Stimulated activated CD4-positive, alpha-beta T cell treated with anti-CD3 and anti-CD28 coated beads, Interleukin-1b, Interleukin-23, amount 100 ng/mL, for 24 hours (primary cell): ENCODE data around the gene GOLGA8O.
"Not testable (repeated sequence)": the region's sequence is repeated elsewhere in the genome, so short reads cannot be mapped to it uniquely, and the experiment has no call there.

Experiments used
- DNase-seq, 4 experiments: peaks; one replicate each; pipeline ENCODE4 v3.0.0-alpha.2; 2020; ENCODE audit warnings: low read depth in 4 of 4, low spot score in 1 of 4

GOLGA8O gene

GRCh38 chr15:32455534-32455933, at the start of gene GOLGA8O:
Gene GOLGA8O, minus strand, starts transcription at chr15:32455634. Its CDS starts 98 bp downstream, at chr15:32455536.
- not testable (repeated sequence) for DNase-seq

DNA sequence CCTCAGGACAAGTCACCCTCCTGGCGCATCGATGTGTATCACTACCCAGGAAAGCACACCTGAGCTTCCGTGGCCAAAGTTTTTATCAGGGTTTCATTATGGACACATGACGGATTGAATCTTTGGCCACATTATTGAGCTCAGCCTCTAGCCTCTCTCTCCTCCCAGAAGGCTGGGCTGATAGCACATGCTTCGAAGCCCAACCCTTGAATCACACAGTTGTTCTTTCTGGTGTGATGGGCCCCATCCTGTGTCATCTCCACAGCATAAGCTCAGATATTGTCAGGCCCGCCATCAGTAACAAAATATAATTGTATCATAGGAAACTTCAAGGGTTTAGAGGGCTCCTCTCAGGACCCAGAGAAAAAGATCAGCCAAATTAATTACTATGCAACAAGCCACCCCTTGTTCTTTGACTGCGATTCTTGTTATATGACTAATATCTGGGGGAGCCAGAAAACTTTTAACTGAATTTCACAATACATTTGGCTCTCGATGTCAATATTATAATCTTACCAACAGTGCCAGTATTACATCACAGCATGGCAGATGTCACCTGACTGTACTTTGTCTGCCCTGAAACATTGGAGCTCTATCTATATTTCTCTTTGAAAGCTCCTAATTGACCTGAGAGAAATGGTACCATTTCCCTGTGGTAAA, 48.8 kb upstream of the GOLGA8O start:
- DNase-seq, result not testable (repeated sequence)

DNA sequence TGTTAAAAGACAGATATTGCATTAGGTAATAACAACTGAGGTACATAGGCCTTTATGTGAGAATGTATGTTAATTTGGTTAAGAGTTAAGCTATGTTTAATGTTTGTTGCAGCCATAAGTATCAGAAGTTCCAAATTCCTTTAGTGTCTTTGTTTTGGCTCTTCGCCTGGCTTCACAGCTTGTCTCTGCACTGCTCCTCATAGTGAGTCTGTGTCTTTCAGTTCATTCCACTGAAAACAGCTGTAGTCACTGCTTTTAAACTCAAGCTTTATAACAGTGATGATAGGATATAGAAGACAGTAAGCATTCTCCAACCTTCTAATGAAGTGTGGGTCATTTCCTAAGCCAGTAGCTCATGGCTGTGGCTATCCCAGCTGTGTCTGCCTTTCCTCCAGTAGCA, 47.5 kb upstream of the GOLGA8O start:
- not testable (repeated sequence) for DNase-seq

DNA sequence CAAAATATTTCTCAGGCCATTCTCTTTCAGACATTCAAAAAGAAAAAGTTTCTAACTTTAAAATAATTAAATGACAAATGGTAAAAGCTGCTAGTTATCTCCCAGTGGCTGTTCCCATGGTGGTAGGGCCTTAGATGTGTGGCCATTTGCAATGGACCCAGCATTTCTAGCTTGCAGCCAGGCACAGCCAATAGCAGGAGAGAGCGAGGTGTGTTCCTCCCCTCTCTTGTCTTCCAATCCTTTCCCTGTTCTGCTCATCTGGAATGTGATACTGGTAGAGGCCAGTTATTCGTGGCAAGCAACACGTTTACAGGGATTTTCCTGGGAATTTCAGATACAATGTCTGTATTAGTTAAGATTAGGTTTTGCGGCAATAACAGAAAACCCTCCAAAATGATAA, 37.3 kb upstream of the GOLGA8O start:
- DNase-seq, result not testable (repeated sequence)

DNA sequence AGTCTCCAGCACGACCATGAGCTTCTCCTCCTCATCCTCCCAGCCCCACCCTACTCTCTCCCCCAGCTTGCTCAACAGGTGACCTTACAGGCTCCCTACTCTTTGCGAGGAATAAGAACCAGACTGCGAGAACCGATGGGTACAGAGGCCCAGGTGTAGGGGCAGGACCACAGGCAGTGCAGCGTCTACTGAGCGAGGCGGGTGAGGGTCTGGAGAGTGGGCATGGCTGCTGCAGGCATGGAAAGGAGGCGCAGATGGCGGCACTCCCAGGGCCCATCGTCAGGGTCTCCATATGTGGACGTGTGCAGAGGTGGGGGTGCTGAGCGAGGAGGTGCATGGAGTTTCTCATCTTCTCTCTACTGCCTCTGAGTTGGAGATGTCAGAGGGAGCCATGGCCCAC, 31.0 kb upstream of the GOLGA8O start:
- DNase-seq, result not testable (repeated sequence)

DNA sequence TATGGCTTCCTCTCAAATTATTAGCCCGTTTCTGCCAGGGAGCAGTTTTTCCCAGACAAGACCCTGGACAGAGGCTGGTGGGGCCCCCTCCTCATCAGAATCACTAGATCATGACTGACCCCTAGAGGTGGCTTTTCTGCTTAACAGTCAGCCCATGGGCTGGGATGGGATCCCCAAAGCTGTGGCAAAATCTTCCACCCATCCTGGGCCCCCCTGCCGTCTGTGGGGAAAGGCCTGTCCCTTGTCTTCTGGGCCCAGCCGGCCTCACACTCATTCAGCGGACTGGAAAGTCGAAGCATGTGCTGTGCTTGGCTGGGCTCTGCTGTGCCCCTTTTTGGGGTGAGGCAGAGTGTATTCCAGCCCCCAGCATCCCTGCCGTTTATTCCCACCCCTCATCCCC, 27.9 kb upstream of the GOLGA8O start:
- DNase-seq, result not testable (repeated sequence)

- DNase-seq, result not testable (repeated sequence)
Observed at GRCh38 chr15:32481683-32482082, 26.2 kb upstream of the GOLGA8O start.

DNA sequence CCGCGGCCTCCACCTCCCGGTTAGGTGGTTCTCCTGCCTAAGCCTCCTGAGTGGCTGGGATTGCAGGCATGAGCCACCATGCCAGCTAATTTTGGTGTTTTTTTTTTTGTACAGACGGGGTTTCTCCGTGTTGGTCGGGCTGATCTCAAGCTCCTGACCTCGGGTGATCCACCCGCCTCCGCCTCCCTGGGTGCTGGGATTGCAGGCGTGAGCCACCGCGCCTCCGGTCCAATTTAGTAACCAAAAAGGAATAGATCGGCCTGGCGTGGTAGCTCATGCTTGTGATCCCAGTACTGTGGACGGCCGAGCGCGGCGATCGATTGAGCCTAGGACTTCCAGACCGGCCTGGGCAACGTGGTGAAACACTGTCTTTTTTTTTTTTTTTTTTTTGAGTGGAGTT, 12.6 kb upstream of the GOLGA8O start:
- DNase-seq, result not testable (repeated sequence)

DNA sequence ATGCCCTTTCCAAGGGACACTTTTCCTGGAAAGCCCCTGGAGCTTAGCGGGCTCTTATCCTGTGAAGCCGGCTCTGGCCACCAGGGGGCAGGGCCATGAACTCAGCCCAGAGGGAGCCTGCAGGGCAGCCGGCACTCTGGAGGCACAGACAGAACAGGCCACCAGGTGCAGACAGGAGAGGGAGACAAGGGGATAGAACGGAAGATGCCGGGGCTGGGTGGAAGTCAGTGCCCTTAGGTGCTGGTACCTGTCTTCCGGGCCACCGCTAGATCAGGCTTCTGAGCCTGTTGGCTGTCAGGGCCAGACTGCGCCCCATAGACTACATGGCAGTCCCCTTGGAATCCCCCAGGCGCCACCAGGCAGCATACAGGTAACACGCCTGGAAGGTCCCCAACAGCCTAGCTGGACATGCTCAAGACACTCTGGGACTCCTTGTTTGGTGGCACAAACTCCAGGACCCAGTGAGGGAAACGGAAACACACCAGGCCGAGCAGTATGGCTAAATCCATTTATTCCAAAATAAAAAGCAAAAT, 14.9 kb downstream of the GOLGA8O start:
- not testable (repeated sequence) for DNase-seq

- not testable (repeated sequence) for DNase-seq
Observed at GRCh38 chr15:32434102-32434963, 21.1 kb downstream of the GOLGA8O start.

GRCh38 chr15:32427635-32428034, 27.8 kb downstream of the GOLGA8O start:
- not testable (repeated sequence) for DNase-seq

DNA sequence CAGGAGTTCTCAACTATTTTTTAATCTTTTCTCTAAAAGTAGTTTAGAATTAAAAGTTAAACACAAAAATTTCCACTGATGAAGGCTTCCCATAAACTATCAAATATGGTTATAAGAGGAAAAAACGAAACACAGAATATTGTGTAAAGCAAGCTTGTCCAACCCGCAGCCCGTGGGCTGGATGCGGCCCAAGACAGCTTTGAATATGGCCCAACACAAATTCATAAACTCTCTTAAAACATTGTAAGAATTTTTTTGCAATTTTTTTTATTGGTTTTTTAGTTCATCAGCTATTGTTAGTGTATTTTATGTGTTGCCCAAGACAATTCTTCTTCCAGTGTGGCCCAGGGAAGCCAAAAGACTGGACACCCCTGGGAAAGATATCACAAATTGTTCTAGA, 28.9 kb downstream of the GOLGA8O start:
- DNase-seq, result not testable (repeated sequence)

- DNase-seq, result not testable (repeated sequence)
Observed at GRCh38 chr15:32407903-32408302, 47.5 kb downstream of the GOLGA8O start.

DNA sequence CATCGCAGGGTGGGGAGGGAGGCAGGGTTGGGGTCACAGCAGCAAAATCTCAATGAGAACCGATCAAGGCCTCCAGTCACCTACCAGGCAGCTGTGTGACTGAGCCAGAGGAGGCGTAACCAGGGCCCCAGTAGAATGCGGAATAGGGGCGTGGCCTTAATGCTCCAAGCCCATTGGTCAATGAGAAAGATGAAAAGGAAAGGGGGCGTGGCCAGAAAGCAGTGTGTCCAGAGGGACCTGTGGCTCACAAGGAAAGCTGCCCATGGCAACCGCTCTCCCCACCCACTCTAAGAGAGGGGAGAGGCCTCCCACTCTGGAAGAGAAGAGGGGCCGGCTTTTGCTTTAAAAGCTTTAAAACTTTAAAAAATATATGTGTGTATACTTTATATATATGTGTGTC, 52.2 kb downstream of the GOLGA8O start, which contains the start of gene GOLGA8K:
Gene GOLGA8K (minus strand): TSS at position 101 of the 400 bp plus-strand sequence. CDS start 98 bp downstream, at position 3.
- not testable (repeated sequence) for DNase-seq

GRCh38 chr15:32396522-32396921, 58.9 kb downstream of the GOLGA8O start:
- DNase-seq, result not testable (repeated sequence)
